ENCODE results near the gene PRKG1. TPM values are rescaled to one million over a fixed set of nuclear protein-coding genes. Genes with fewer than 3 reads are reported as not detected.

Gene PRKG1
- total and polyA plus RNA-seq, 2 of the 4 experiments (the other 2 are of a cell fraction) = 3.5 to 18.3 TPM

- Histone ChIP-seq H3K18ac (ENCODE audit: low read depth, low read length) (no peak overlapping the region), H2BK20ac (ENCODE audit: low read depth, low read length) (no peak overlapping the region), H3K36me3 (ENCODE audit: control insufficient read depth, insufficient read depth, low read length) (peaks cover 2% of the 10 kb centered on the region; the same call in 1 of the 2 replicates), H2BK120ac (ENCODE audit: low read depth, low read length) (no peak overlapping the region), H3K9me1 (ENCODE audit: insufficient read depth, low read length) (no peaks in the 10 kb centered on the region), H3K4me2 (ENCODE audit: low read depth, low read length) (no peak overlapping the region), H3K27me3 (ENCODE audit: control insufficient read depth, insufficient read depth, low read length) (no peaks in the 10 kb centered on the region), H2AFZ (replicated peaks; ENCODE audit: low read length, poor library complexity) (no peak overlapping the region), H3K9me3 (ENCODE audit: control insufficient read depth, insufficient read depth, low read length) (no peaks in the 10 kb centered on the region), H2BK5ac (ENCODE audit: low read depth, low read length, poor library complexity, severe bottlenecking) (no peak overlapping the region), H2AK5ac (ENCODE audit: low read depth, low read length) (no peak overlapping the region), H3K9ac (ENCODE audit: low read depth, low read length) (no peak overlapping the region), H3K27ac (ENCODE audit: insufficient read depth, low read length) (no peak overlapping the region), H3K4ac (ENCODE audit: low read depth, low read length) (no peak overlapping the region), H4K91ac (ENCODE audit: insufficient read depth, low read depth, low read length) (no peak overlapping the region), H3K4me3 (ENCODE audit: insufficient read depth, low read depth, low read length) (no peak overlapping the region), H4K5ac (ENCODE audit: low read depth, low read length) (no peak overlapping the region), H3K79me1 (ENCODE audit: low read depth in 1 of 2, low read length in 2 of 2) (no peaks in the 10 kb centered on the region), H4K8ac (ENCODE audit: low read depth in 2 of 2, low read length in 2 of 2) (no peak overlapping the region), H4K20me1 (ENCODE audit: insufficient read depth, low read length) (no peaks in the 10 kb centered on the region), H3K14ac (replicated peaks; ENCODE audit: low read depth, low read length) (no peak overlapping the region), H2BK15ac (ENCODE audit: low read depth, low read length) (no peak overlapping the region), H2AK9ac (replicated peaks; ENCODE audit: low read depth, low read length, poor library complexity) (no peak overlapping the region), H3K56ac (ENCODE audit: extremely low read depth, insufficient read depth, low read length) (no peak overlapping the region), H3K4me1 (ENCODE audit: control insufficient read depth, insufficient read depth, low read length) (no peaks in the 10 kb centered on the region), H3K23ac (ENCODE audit: low read depth, low read length) (no peak overlapping the region)
- POLR2A ChIA-PET (ENCODE audit: unreplicated experiment) = no interaction called here
- WGBS, 2 experiments (ENCODE audit: extremely low coverage in 2 of 2, insufficient read length in 1 of 2) = 86% methylated on average over 3 of the region's 4 CpGs; no CpG with 5 or more reads in 1 of the 2 experiments
- TF ChIP-seq RCOR1 (IDR thresholded peaks at IDR 0.05; ENCODE audit: insufficient replicate concordance, low read length) (no peak), CHD1 (IDR thresholded peaks at IDR 0.05; ENCODE audit: low read depth, low read length) (no peak), CEBPB (IDR thresholded peaks at IDR 0.05; ENCODE audit: low read depth, low read length) (no peak), RFX5 (IDR thresholded peaks at IDR 0.05; ENCODE audit: low read depth, low read length) (no peak), SMC3 (IDR thresholded peaks at IDR 0.05; ENCODE audit: low read depth, low read length) (no peak), MAZ (IDR thresholded peaks at IDR 0.05; ENCODE audit: borderline replicate concordance, low read depth, low read length) (no peak), NFE2L2 (IDR thresholded peaks at IDR 0.05; ENCODE audit: low read depth, low read length) (no peak), POLR2A (IDR thresholded peaks at IDR 0.05; ENCODE audit: low read depth, low read length) (no peak), CTCF (conservative IDR thresholded peaks at IDR 0.05; ENCODE audit: low read depth, low read length) (no peak), ELK1 (IDR thresholded peaks at IDR 0.05; ENCODE audit: borderline replicate concordance, low read depth, low read length) (no peak), RAD21 (IDR thresholded peaks at IDR 0.05; ENCODE audit: low read length) (no peak), FOS (IDR thresholded peaks at IDR 0.05; ENCODE audit: low read depth, low read length) (no peak)
- intact Hi-C loops (cut with micrococcal nuclease) (no loop called here), dilution Hi-C loops (cut with HindIII; ENCODE audit: low sequenced_read_pairs, unreplicated experiment) (no loop called here), in situ Hi-C loops (cut with MboI; ENCODE audit: low sequenced_read_pairs) (no loop called here)
- no TSS peak for BruUV-seq (replicated peaks)
- ATAC-seq (ENCODE audit: low read depth) (no peak), DNase-seq (no peak)
- CTCF ChIA-PET = no interaction called here
Measured at GRCh38 chr10:52269233-52269632, 1194.9 kb downstream of the PRKG1 start.
